Activated CD8-positive, alpha-beta T cell treated with anti-CD3 and anti-CD28 coated beads for 36 hours (primary cell): ENCODE measurements around the gene LILRA1. TPM values are rescaled to one million over a fixed set of nuclear protein-coding genes. Genes with fewer than 3 reads are reported as not detected.
"Not testable (repeated sequence)": the region's sequence is repeated elsewhere in the genome, so short reads cannot be mapped to it uniquely, and the experiment has no call there.

ENCODE experiments used
- ATAC-seq: fragments of 200-7000 bp; cut with Tn5 transposase; one replicate; pipeline ENCODE4 v1.10.0; 2021; ENCODE audit warnings: mild to moderate bottlenecking, moderate library complexity
- CTCF ChIA-PET: fragments of 350-600 bp; sonication (Branson Sonifier 250); formaldehyde crosslinking; loops from one replicate; lab custom pipeline; 2021; ENCODE audit warnings: antibody characterized with exemption; lab: Charles Lee
- POLR2A ChIA-PET: fragments of 350-600 bp; sonication (Branson Sonifier 250); formaldehyde crosslinking; loops from one replicate; lab custom pipeline; 2021; ENCODE audit warnings: antibody characterized with exemption; lab: Charles Lee
- DNase-seq: peaks from one replicate; pipeline ENCODE4 v3.0.0-alpha.2; 2020
- H3K27ac Mint-ChIP-seq: one replicate; pipeline ENCODE4 v1.8.0; 2021; ENCODE audit warnings: mild to moderate bottlenecking, mixed read lengths
- H3K27me3 Mint-ChIP-seq: one replicate; pipeline ENCODE4 v1.8.0; 2021; ENCODE audit warnings: mixed read lengths
- H3K36me3 Mint-ChIP-seq: one replicate; pipeline ENCODE4 v1.8.0; 2021; ENCODE audit warnings: low read depth, mixed read lengths
- H3K4me1 Mint-ChIP-seq: one replicate; pipeline ENCODE4 v1.8.0; 2021; ENCODE audit warnings: low read depth, mixed read lengths
- H3K4me3 Mint-ChIP-seq: one replicate; pipeline ENCODE4 v1.8.0; 2021; ENCODE audit warnings: mild to moderate bottlenecking, moderate library complexity, mixed read lengths
- H3K9me3 Mint-ChIP-seq: one replicate; pipeline ENCODE4 v1.8.0; 2021; ENCODE audit warnings: mixed read lengths
- CTCF ChIP-seq: fragments of 200-600 bp; IDR thresholded peaks from one replicate; pipeline ENCODE4 v1.8.0; 2022; ENCODE audit warnings: antibody characterized with exemption, mild to moderate bottlenecking
- intact Hi-C: fragments of 100-400 bp; cut with micrococcal nuclease; formaldehyde crosslinking; loops from one replicate; pipeline ENCODE4 v1.10.0; 2022
- total RNA-seq, 2 experiments: library from RNA; stranded (reverse); gene quantifications; one replicate each; pipeline ENCODE4 v1.2.3, GENCODE V29; 2021

LILRA1 gene
- total RNA-seq, 2 experiments from 2014 or later, result not detected

- no peak overlapping the region for H3K4me3 Mint-ChIP-seq
- ATAC-seq (no peak), DNase-seq (no peak)
- intact Hi-C loops, result no loop called here
- no peak for TF ChIP-seq CTCF
- H3K9me3 Mint-ChIP-seq, result no peaks in the 10 kb centered on the region
- ChIA-PET POLR2A (no interaction called here), CTCF (no interaction called here)
- H3K36me3 Mint-ChIP-seq, result no peaks in the 10 kb centered on the region
- H3K4me1 Mint-ChIP-seq, result peaks cover 3% of the 10 kb centered on the region
- peaks cover 33% of the 10 kb centered on the region for H3K27me3 Mint-ChIP-seq
- no peak overlapping the region for H3K27ac Mint-ChIP-seq
Measured at GRCh38 chr19:54572696-54573311, 20.6 kb upstream of the LILRA1 start.

- Mint-ChIP-seq H3K27ac (no peak within 1 kb of the TSS), H3K36me3 (no peaks in the 10 kb centered on the region), H3K4me1 (peaks cover 3% of the 10 kb centered on the region), H3K27me3 (peaks cover 33% of the 10 kb centered on the region), H3K4me3 (no peak within 1 kb of the TSS), H3K9me3 (no peaks in the 10 kb centered on the region)
- ATAC-seq, result no peak
- POLR2A ChIA-PET, result no interaction called here
- CTCF ChIA-PET, result no interaction called here
- no peak for TF ChIP-seq CTCF
- no peak for DNase-seq
- intact Hi-C loops, result no loop called here
Measured at GRCh38 chr19:54573330-54573872, 20.0 kb upstream of the LILRA1 start, which contains the start of gene LILRA2. Gene LILRA2 (plus strand): TSS chr19:54573790. CDS start chr19:54573879, 89 bp downstream.

GRCh38 chr19:54574051-54574450 lies 19.4 kb upstream of the LILRA1 start:
- DNase-seq, result no peak
- ChIA-PET CTCF (no interaction called here), POLR2A (no interaction called here)
- H3K27ac Mint-ChIP-seq, result no peak overlapping the region
- H3K9me3 Mint-ChIP-seq, result no peaks in the 10 kb centered on the region
- peaks cover 30% of the 10 kb centered on the region for H3K27me3 Mint-ChIP-seq
- H3K36me3 Mint-ChIP-seq, result no peaks in the 10 kb centered on the region
- no peak for ATAC-seq
- H3K4me1 Mint-ChIP-seq, result peaks cover 3% of the 10 kb centered on the region
- no peak for TF ChIP-seq CTCF
- no peak overlapping the region for H3K4me3 Mint-ChIP-seq
- intact Hi-C loops, result no loop called here

DNA sequence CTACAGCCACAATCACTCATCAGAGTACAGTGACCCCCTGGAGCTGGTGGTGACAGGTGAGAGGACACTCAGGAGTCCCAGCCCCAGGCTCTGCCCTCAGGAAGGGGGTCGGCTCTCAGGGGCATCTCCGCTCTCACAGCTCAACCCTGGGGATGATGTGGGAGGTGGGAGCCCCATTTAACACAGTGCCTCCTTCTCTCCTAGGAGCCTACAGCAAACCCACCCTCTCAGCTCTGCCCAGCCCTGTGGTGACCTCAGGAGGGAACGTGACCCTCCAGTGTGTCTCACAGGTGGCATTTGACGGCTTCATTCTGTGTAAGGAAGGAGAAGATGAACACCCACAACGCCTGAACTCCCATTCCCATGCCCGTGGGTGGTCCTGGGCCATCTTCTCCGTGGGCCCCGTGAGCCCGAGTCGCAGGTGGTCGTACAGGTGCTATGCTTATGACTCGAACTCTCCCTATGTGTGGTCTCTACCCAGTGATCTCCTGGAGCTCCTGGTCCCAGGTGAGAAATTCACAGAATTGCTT lies 18.8 kb upstream of the LILRA1 start:
- no peaks in the 10 kb centered on the region for H3K36me3 Mint-ChIP-seq
- no peak for DNase-seq
- H3K27ac Mint-ChIP-seq, result no peak overlapping the region
- no peaks in the 10 kb centered on the region for H3K9me3 Mint-ChIP-seq
- no peak overlapping the region for H3K4me3 Mint-ChIP-seq
- CTCF ChIA-PET, result no interaction called here
- H3K4me1 Mint-ChIP-seq, result peaks cover 3% of the 10 kb centered on the region
- intact Hi-C loops, result no loop called here
- POLR2A ChIA-PET, result no interaction called here
- no peak for TF ChIP-seq CTCF
- ATAC-seq, result no peak
- peaks cover 30% of the 10 kb centered on the region for H3K27me3 Mint-ChIP-seq

DNA sequence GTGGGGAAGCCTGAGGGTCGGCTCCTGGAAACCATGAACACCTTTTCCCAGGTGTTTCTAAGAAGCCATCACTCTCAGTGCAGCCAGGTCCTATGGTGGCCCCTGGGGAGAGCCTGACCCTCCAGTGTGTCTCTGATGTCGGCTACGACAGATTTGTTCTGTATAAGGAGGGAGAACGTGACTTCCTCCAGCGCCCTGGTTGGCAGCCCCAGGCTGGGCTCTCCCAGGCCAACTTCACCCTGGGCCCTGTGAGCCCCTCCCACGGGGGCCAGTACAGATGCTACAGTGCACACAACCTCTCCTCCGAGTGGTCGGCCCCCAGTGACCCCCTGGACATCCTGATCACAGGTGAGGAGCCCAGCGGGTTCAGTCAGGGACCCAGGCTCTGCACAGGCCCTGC lies 18.2 kb upstream of the LILRA1 start:
- H3K4me3 Mint-ChIP-seq, H3K9me3 Mint-ChIP-seq, ATAC-seq, CTCF ChIA-PET, H3K4me1 Mint-ChIP-seq, intact Hi-C loops, H3K36me3 Mint-ChIP-seq, POLR2A ChIA-PET, H3K27ac Mint-ChIP-seq, DNase-seq: not testable (repeated sequence)
- H3K27me3 Mint-ChIP-seq, result peaks cover 30% of the 10 kb centered on the region
